Activated naive CD8-positive, alpha-beta T cell treated with anti-CD3 and anti-CD28 coated beads, Interleukin-2, amount 10 ng/mL, durations not matched to agents 7 days and 5 days (primary cell): ENCODE measurements around the gene UBA52. TPM values are rescaled to one million over a fixed set of nuclear protein-coding genes. Genes with fewer than 3 reads are reported as not detected.
"Not testable (repeated sequence)": the region's sequence is repeated elsewhere in the genome, so short reads cannot be mapped to it uniquely, and the experiment has no call there.

Experiments used
- ATAC-seq: fragments of 150-1000 bp; cut with Tn5 transposase; one replicate; pipeline ENCODE4 v1.10.0; 2021; ENCODE audit warnings: low read depth, moderate library complexity
- POLR2A ChIA-PET: fragments of 350-600 bp; sonication (Branson Sonifier 250); formaldehyde crosslinking; loops from one replicate; lab custom pipeline; 2021; ENCODE audit warnings: antibody characterized with exemption; lab: Charles Lee
- DNase-seq: peaks from one replicate; pipeline ENCODE4 v3.0.0; 2021
- H3K27ac Mint-ChIP-seq: one replicate; pipeline ENCODE4 v1.8.0; 2022; ENCODE audit warnings: mild to moderate bottlenecking, mixed read lengths
- H3K27me3 Mint-ChIP-seq: one replicate; pipeline ENCODE4 v1.8.0; 2022; ENCODE audit warnings: mild to moderate bottlenecking, moderate library complexity, mixed read lengths
- H3K36me3 Mint-ChIP-seq: one replicate; pipeline ENCODE4 v1.8.0; 2021; ENCODE audit warnings: mild to moderate bottlenecking, mixed read lengths
- H3K4me1 Mint-ChIP-seq: one replicate; pipeline ENCODE4 v1.8.0; 2021; ENCODE audit warnings: mixed read lengths
- H3K4me3 Mint-ChIP-seq: one replicate; pipeline ENCODE4 v1.8.0; 2022; ENCODE audit warnings: mild to moderate bottlenecking, moderate library complexity, mixed read lengths
- H3K9me3 Mint-ChIP-seq: one replicate; pipeline ENCODE4 v1.8.0; 2021; ENCODE audit warnings: mixed read lengths
- total RNA-seq, 2 experiments: library from RNA; stranded (reverse); gene quantifications; one replicate each; pipeline ENCODE4 v1.2.3, GENCODE V29; 2021

The UBA52 gene
- total RNA-seq: 1,000 to 10,000 TPM; 1,538 to 1,547 TPM

- peak within 1 kb of the TSS; percentile 92 for H3K27ac Mint-ChIP-seq
- peak within 1 kb of the TSS; percentile 97 for H3K4me3 Mint-ChIP-seq
- peaks cover 23% of the 10 kb centered on the region for H3K36me3 Mint-ChIP-seq
- no peaks in the 10 kb centered on the region for H3K9me3 Mint-ChIP-seq
- peaks cover 16% of the 10 kb centered on the region for H3K4me1 Mint-ChIP-seq
- peak; percentile 100 for DNase-seq
- ATAC-seq: peak; percentile 93
- H3K27me3 Mint-ChIP-seq: no peaks in the 10 kb centered on the region
- POLR2A ChIA-PET: interaction anchor here (0.6 to 4.3 kb wide), 22 partner anchors 9 to 639 kb away, joined by 3 to 80 read pairs (median 4); partner anchors contain the start of genes CCDC124, COPE, DDX49 and ELL
Measured at GRCh38 chr19:18571564-18572344, at the start of gene UBA52. Gene UBA52, plus strand, starts transcription at chr19:18571857. Its CDS starts 1,444 bp downstream, at chr19:18573301.

GRCh38 chr19:18522124-18522861 lies 49.4 kb upstream of the UBA52 start:
- DNase-seq (peak; percentile 100), ATAC-seq (peak; percentile 92)
- Mint-ChIP-seq H3K27me3 (no peaks in the 10 kb centered on the region), H3K36me3 (no peaks in the 10 kb centered on the region), H3K4me3 (peak overlapping the region; percentile 98), H3K9me3 (no peaks in the 10 kb centered on the region), H3K27ac (peak overlapping the region; percentile 95), H3K4me1 (peaks cover 5% of the 10 kb centered on the region)
- POLR2A ChIA-PET: interaction anchor here (0.6 to 5.3 kb wide), 16 partner anchors 9 to 994 kb away, joined by 3 to 40 read pairs (median 7); partner anchors contain the start of genes FKBP8, KXD1, NDUFA13 and REX1BD

GRCh38 chr19:18522862-18523440 lies 48.7 kb upstream of the UBA52 start:
- not testable (repeated sequence) for H3K9me3 Mint-ChIP-seq, ATAC-seq, H3K36me3 Mint-ChIP-seq, DNase-seq, H3K27me3 Mint-ChIP-seq, H3K4me1 Mint-ChIP-seq
- H3K4me3 Mint-ChIP-seq: peak overlapping the region; percentile 98
- peak overlapping the region; percentile 95 for H3K27ac Mint-ChIP-seq
- POLR2A ChIA-PET: interaction anchor here (0.6 to 5.3 kb wide), 13 partner anchors 9 to 993 kb away, joined by 3 to 40 read pairs (median 7); partner anchors contain the start of genes KXD1, NDUFA13, REX1BD and UBA52

GRCh38 chr19:18523841-18524240 lies 47.8 kb upstream of the UBA52 start:
- DNase-seq (no peak), ATAC-seq (no peak)
- Mint-ChIP-seq H3K4me3 (no peak overlapping the region), H3K9me3 (no peaks in the 10 kb centered on the region), H3K27ac (peak overlapping the region; percentile 54), H3K4me1 (peaks cover 5% of the 10 kb centered on the region), H3K27me3 (no peaks in the 10 kb centered on the region), H3K36me3 (no peaks in the 10 kb centered on the region)
- POLR2A ChIA-PET: interaction anchor here (1.6 to 5.3 kb wide), 3 partner anchors 34 to 308 kb away, joined by 6 to 40 read pairs (median 32); partner anchors contain the start of genes KXD1, REX1BD and UPF1

- Mint-ChIP-seq H3K27me3 (no peaks in the 10 kb centered on the region), H3K4me1 (peaks cover 1% of the 10 kb centered on the region), H3K9me3 (no peaks in the 10 kb centered on the region), H3K36me3 (peaks cover 2% of the 10 kb centered on the region), H3K4me3 (no peak overlapping the region), H3K27ac (no peak overlapping the region)
- ATAC-seq (no peak), DNase-seq (no peak)
- POLR2A ChIA-PET: interaction anchor here (0.6 to 0.9 kb wide), 2 partner anchors 13 to 16 kb away, joined by 3 to 7 read pairs; no protein-coding TSS in a partner anchor
Measured at GRCh38 chr19:18526316-18526715, 45.3 kb upstream of the UBA52 start.

GRCh38 chr19:18529782-18530181 lies 41.9 kb upstream of the UBA52 start:
- Mint-ChIP-seq H3K9me3 (no peaks in the 10 kb centered on the region), H3K4me1 (no peaks in the 10 kb centered on the region), H3K27ac (no peak overlapping the region), H3K4me3 (no peak overlapping the region), H3K27me3 (no peaks in the 10 kb centered on the region), H3K36me3 (peaks cover 8% of the 10 kb centered on the region)
- POLR2A ChIA-PET: interaction anchor here (0.6 to 1.8 kb wide), 3 partner anchors 42 to 240 kb away, joined by 3 to 5 read pairs (median 3); partner anchors contain the start of gene UBA52
- no peak for DNase-seq
- ATAC-seq: no peak

- Mint-ChIP-seq H3K36me3 (peaks cover 12% of the 10 kb centered on the region), H3K27ac (no peak overlapping the region), H3K4me3 (no peak overlapping the region), H3K4me1 (no peaks in the 10 kb centered on the region), H3K9me3 (no peaks in the 10 kb centered on the region), H3K27me3 (no peaks in the 10 kb centered on the region)
- ATAC-seq: no peak
- POLR2A ChIA-PET: interaction anchor here (1.1 kb wide), 2 partner anchors 9 to 10 kb away, joined by 3 to 7 read pairs; no protein-coding TSS in a partner anchor
- DNase-seq: no peak
Measured at GRCh38 chr19:18531485-18531884, 40.2 kb upstream of the UBA52 start.

GRCh38 chr19:18532168-18532890 lies 39.3 kb upstream of the UBA52 start:
- no peaks in the 10 kb centered on the region for H3K4me1 Mint-ChIP-seq
- H3K27me3 Mint-ChIP-seq: no peaks in the 10 kb centered on the region
- POLR2A ChIA-PET: interaction anchor here (1.1 to 1.7 kb wide), 4 partner anchors 9 to 56 kb away, joined by 3 to 7 read pairs (median 3); no protein-coding TSS in a partner anchor
- H3K9me3 Mint-ChIP-seq: no peaks in the 10 kb centered on the region
- ATAC-seq (no peak), DNase-seq (no peak)
- no peak overlapping the region for H3K27ac Mint-ChIP-seq
- H3K4me3 Mint-ChIP-seq: no peak overlapping the region
- peaks cover 14% of the 10 kb centered on the region for H3K36me3 Mint-ChIP-seq

- no peaks in the 10 kb centered on the region for H3K4me1 Mint-ChIP-seq
- ATAC-seq: no peak
- no peak overlapping the region for H3K4me3 Mint-ChIP-seq
- H3K27ac Mint-ChIP-seq: no peak overlapping the region
- peaks cover 14% of the 10 kb centered on the region for H3K36me3 Mint-ChIP-seq
- no peaks in the 10 kb centered on the region for H3K9me3 Mint-ChIP-seq
- POLR2A ChIA-PET: interaction anchor here (1.1 to 1.7 kb wide), 2 partner anchors 15 to 55 kb away, joined by 3 read pairs; no protein-coding TSS in a partner anchor
- no peaks in the 10 kb centered on the region for H3K27me3 Mint-ChIP-seq
- no peak for DNase-seq
Measured at GRCh38 chr19:18533058-18533457, 38.6 kb upstream of the UBA52 start.

- Mint-ChIP-seq H3K27me3 (no peaks in the 10 kb centered on the region), H3K4me1 (peaks cover 2% of the 10 kb centered on the region), H3K9me3 (no peaks in the 10 kb centered on the region), H3K36me3 (peaks cover 18% of the 10 kb centered on the region), H3K27ac (no peak overlapping the region), H3K4me3 (no peak overlapping the region)
- ATAC-seq (no peak), DNase-seq (no peak)
- POLR2A ChIA-PET: no interaction called here
Measured at GRCh38 chr19:18536475-18536874, 35.2 kb upstream of the UBA52 start.

- Mint-ChIP-seq H3K27me3 (no peaks in the 10 kb centered on the region), H3K4me1 (peaks cover 2% of the 10 kb centered on the region), H3K27ac (no peak overlapping the region), H3K9me3 (no peaks in the 10 kb centered on the region), H3K36me3 (peaks cover 15% of the 10 kb centered on the region), H3K4me3 (no peak overlapping the region)
- POLR2A ChIA-PET: interaction anchor here (0.6 kb wide), 1 partner anchor 20 kb away, joined by 5 read pairs; no protein-coding TSS in a partner anchor
- ATAC-seq: no peak
- DNase-seq: no peak
Measured at GRCh38 chr19:18537431-18537830, 34.2 kb upstream of the UBA52 start.

- ATAC-seq (no peak), DNase-seq (no peak)
- Mint-ChIP-seq H3K27ac (no peak overlapping the region), H3K9me3 (no peaks in the 10 kb centered on the region), H3K4me1 (peaks cover 4% of the 10 kb centered on the region), H3K4me3 (no peak overlapping the region), H3K27me3 (no peaks in the 10 kb centered on the region), H3K36me3 (peaks cover 13% of the 10 kb centered on the region)
- POLR2A ChIA-PET: interaction anchor here (0.5 to 0.8 kb wide), 4 partner anchors 13 to 48 kb away, joined by 3 to 5 read pairs (median 3); no protein-coding TSS in a partner anchor
Measured at GRCh38 chr19:18538115-18538514, 33.5 kb upstream of the UBA52 start.
